ENCODE measurements around the gene SUPV3L1.

The SUPV3L1 gene

DNA sequence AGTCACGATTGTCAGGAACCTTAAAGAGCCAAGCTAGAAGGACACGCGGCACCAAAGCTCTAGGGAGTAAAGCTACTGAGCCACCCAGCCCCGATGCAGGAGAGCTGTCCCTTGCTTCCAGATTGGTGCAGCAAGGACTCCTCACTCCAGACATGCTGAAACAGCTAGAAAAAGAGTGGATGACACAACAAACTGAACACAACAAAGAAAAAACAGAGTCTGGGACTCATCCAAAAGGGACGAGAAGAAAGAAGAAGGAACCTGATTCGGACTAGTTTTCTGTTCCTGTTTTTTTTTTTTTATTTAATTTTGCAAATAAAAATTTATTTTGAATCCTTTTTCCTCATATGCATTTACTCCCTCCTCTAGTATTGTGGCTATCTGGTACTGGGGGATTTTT lies 28.7 kb downstream of the SUPV3L1 start:
- DNase-seq: no peak

DNA sequence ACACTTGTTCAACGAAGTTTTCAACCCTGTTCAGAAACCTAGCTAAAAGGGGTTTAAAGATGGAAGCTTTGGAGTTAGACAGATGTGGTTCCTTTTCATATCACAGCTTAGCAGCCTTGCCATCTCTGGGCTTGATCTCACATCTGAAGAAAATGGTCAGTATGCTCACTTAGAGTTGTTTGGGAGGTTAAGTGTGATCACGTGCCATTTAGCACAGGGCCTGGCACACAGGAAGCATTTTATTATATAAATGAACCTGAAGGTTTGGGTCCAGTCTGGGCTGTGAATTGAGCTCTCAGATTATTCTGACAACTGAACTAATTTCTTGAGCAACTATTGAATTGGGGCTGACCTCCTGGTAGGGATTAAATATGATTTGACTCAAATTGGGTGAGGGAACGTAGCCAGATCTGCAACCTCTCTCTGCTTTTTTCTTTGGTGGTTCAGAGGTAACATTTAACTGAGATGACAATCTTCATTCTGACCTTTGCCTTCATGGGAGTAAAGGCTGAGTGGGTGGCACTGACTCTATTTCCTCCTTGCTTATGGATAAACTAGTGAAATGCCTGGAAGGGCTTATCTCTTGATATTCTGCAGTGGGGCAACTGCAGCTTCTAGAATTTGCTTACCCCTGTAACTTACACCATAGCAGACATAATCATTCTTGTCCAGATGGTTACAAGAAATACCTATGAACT lies 29.9 kb downstream of the SUPV3L1 start:
- DNase-seq: no peak

DNA sequence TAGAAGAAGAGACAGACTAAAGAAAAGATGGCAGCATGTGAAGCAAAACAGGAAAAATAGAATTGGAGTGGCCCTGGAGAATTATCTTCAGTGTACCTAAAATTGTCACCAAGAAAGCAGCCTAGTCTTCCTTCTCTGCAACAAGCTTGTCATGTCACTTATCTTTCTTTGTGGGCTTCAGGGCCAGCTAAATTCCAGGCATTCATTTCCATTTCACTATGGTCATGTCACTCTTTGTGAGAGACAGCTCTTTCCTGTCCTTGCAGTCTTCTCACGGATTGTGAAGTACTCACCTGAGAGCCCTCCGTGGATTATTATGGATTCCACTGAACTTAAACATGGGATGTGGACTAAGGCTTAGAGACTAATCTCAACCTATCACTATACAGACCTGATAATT lies 31.1 kb downstream of the SUPV3L1 start:
- DNase-seq: no peak

DNA sequence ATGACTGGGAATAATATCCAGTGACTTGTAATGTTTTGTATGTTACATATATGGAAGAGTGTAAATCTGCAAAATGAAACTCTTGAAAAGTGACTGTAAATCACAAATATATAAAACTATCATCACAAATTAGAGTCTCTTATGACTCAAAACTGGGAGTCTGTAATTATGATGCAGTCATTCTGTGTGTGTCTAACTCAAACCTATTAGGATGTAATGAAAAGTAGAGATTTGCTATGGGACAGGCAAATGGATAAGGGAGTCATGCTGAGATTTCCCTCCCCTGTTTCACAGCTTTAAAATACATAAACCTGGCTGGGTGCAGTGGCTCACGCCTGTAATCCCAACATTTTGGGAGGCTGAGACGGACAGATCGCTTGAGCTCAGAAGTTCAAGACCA lies 31.5 kb downstream of the SUPV3L1 start:
- DNase-seq: no peak

DNA sequence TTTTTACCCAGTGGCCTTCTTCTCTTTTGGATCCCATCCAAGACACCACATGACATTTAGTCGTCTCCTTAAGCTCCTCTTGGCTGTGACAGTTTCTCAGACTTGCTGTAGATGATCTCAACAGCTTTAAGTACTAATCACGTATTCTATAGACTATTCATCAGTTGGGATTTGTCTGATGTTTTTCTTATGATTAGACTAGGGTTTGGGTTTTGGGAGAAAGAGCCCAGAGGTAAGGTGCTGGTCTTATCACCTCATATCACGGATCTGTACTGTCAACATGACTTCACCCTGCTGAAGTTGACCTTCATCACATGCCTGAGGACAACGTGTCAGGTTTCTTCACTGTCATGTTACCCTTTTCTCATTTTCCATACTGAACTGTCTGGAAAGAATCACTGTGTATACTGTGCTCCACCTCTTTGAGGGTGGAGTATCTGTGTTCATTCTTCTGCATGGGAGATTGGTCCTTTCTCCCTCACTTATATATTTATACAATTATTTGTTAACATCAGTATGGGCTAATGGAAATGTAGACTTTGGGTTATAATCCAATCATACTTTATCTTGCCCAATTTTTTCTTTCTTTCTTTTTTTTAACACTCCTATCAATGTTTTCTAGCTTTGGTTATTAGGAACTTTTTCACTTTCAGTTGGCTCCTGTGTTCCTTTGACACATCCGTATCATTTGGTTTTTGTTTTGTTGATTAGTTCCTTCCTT lies 33.7 kb downstream of the SUPV3L1 start:
- no peak for DNase-seq

DNA sequence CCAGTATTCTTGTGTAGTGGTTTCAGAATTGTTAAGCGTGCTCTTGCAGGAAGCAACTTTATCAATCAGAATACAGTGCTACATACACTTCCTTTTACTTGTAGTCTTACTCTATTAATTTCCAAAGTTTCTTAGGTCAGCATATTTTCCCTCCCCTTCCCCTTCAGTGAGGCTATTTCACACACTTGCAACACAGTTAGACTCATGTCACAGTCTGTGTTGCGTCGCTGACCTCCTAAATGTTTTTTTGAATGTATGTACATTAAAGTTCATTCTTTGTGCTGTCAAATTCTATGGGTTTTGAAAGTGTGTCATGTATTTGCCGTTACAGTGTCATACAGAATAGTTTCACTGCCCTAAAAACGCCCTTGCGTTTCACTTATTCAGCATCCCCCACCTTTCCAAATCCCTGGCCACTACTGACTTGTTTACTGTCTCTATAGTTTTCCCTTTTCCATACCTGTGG lies 34.7 kb downstream of the SUPV3L1 start:
- DNase-seq: no peak

DNA sequence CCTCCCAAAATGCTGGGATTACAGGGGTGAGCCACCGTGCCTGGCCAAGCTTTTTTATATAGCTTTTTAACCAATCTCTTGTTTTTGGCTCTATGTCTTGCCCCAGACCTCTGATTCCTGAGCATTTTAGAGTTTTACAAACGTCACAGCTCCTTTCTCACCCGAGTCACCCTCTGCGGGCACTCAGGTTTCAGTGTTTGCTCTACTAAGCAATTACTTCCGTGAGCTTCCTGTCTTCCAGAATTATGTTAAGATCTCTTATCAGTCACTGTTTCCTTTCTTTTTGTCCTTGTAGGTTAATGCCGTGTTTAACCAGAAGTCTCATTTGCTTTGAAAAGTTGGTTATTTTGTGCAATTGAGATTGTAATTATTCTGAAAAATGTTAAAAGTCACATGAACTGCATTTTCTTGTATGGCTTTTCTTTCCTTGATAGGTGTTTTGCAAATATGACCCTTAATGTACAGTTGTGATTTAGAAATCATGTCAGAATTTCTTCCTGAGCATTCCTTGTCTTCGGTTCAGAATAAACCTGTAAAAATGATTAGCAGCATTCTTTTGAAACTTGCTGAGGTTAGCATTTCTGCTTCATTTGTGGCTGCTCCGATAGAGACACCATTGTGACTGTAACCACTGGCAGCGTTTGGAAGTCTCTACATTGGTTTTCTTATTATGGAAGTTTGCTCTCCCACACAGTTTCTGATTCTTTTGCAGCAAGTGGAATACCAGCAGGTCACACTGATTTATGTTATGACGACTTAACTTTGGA lies 35.6 kb downstream of the SUPV3L1 start:
- DNase-seq: no peak

DNA sequence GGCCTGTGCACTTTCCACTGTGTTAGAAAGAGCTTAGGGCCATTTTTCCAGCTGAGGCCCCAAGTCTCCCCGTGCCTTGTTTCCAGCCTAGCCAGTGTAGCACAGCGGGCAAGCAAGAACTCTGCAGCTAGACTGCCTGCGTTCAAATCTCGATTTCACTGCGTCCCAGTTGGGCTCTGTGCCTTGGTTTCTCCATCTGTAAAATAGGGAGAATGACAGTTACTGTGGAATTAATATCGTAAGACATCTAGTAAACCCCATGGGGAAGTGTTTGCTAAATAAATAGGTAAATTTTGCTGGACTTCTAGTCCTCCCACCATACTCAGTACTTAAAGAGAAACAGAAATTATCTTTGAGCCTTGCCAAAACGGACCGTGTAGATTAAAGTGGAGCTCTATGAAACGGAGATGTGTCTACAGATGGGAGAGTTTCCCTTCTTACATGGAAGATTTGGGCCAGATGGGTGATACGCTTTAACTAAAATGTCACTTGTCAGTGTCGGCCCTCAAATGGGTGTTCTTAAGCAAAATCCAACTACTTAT lies 36.6 kb downstream of the SUPV3L1 start:
- DNase-seq: no peak

DNA sequence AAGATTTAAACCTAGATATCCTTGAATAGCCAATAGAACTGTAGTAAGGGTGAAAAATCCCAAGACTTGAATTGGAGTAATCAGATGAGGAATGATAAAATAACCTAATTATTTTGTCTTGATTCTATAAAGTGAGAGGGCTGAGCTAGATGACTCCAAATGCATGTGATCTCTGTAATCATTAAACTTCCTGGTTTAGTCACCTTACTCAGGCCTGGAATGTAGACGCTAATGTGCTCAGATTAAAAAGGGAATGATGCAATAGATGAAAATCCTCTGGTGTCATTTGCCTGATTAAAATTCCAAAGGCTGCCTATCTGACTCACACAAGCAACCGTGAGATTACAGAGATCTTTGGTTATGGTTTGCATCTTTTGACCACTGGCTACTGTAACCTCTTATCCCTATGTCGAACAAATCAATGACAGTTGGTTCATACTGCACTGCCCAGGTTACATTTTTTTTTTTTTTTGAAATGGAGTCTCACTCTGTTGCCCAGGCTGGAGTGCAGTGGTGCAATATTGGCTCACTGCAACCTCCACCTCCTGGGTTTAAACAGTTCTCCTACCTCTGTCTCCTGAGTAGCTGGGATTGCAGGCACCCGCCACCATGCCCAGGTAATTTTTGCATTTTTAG lies 37.2 kb downstream of the SUPV3L1 start:
- DNase-seq: no peak

DNA sequence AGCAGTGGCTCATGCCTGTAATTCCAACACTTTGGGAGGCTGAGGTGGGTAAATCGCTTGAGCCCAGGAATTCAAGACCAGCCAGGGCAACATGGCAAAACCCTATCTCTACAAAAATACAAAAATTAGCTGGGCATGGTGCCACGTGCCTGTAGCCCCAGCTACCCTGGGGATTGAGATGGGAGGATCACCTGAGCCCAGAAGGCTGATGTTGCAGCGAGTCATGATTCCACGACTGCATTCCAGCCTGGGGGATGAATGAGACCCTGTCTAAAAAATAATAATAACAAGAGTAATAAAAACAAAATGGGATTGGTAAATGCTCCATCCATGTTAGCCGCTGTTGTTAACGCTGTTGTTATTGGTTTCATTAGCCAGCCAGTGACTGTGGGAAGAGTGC lies 38.8 kb downstream of the SUPV3L1 start:
- no peak for DNase-seq

DNA sequence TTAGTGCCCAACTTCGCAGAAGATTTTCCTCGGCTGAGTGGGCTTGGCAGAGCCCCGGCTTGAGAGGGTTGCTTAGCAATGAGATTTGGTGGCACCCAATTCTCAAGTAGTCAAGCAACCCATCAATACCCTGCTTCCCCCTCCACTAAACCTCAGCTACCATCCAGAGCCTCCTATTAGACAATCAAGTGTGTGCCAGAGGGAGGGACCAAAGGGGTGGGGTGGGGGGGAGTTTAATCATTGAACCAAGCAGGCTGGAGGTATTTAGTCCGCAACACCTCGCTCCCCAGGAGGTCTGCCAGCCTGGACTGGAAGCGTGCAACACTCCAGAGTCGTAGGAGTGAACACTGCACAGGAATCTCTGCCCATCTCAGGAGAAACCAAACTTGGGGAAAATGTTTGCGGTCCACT lies 40.0 kb downstream of the SUPV3L1 start, which contains the start of gene HKDC1:
TSS of gene HKDC1 (plus strand) at position 292 of the 411 bp plus-strand sequence. CDS start at position 396, 104 bp downstream.
- no peak for DNase-seq

DNA sequence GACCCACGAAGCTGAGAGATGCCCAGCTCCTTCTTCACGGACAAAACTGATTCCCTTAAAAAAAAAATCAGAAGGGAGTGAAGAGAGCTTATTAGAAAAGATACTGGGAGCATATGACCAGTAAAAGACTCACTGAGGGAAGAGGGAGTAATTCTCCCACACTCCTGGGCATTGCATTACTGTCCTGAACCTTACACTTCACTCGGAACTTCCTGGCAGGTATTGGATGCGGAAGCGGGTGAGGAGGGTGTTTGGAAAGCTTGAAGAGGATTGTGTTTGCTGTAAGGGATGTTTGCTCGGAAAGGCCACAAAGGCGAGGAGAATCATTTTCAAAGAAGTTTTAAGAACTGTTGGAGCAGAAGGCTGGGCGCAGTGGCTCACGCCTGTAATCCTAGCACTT lies 40.5 kb downstream of the SUPV3L1 start:
- no peak for DNase-seq

DNA sequence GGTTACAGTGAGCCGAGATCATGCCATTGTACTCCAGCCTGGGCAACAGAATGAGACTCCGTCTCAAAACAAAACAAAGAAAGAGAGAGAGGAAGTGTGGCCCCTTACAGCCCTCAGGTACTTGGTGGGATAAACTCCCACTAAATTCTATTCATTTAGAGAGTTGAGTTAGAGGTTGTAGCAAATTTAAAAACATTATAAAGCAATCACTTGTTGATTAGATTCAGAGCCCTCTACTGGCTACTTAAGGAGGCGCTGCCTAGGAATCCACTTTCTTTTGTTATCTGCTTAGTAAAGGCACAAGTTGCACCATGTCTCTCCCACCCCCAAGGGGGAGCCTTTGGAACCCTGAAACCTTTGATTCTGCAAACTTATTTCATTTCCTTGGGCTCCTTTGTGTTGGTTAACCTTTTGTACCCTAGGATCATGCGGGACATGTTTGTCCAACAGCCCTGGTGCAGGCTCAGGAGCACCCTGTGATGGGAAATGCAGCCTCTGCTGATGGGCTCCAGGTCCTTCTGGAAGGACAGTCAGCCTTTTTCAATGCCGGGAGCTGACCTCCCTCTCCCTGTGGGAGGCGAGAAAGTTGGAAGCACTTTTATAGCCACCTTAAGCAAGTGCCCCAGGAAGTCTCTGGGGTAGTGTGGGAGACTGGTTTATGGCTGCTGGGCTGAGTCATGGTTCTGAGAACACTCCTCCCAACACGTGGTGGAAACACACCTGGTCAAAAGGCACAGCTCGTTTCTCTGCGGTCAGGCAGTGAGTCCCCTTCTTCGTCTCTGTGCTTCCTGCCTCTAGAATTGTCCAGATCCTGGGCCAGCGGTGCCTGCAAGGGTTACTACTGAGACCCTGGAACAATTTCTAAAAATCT lies 42.4 kb downstream of the SUPV3L1 start:
- DNase-seq: no peak

DNA sequence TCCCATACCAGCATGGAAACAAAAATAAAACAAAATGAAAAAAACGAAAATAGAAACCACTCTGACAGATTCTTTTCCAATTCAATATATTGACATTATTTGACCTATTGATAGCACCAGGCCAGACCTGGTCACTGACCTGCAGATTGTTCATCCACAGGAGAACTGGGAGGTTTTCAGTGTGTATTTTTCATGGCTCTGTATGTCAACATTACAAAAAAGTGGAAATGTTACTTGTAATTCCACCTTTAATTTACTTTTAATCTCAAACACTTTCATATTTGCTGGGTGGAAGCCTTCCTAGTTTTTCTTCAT lies 43.0 kb downstream of the SUPV3L1 start:
- no peak for DNase-seq

DNA sequence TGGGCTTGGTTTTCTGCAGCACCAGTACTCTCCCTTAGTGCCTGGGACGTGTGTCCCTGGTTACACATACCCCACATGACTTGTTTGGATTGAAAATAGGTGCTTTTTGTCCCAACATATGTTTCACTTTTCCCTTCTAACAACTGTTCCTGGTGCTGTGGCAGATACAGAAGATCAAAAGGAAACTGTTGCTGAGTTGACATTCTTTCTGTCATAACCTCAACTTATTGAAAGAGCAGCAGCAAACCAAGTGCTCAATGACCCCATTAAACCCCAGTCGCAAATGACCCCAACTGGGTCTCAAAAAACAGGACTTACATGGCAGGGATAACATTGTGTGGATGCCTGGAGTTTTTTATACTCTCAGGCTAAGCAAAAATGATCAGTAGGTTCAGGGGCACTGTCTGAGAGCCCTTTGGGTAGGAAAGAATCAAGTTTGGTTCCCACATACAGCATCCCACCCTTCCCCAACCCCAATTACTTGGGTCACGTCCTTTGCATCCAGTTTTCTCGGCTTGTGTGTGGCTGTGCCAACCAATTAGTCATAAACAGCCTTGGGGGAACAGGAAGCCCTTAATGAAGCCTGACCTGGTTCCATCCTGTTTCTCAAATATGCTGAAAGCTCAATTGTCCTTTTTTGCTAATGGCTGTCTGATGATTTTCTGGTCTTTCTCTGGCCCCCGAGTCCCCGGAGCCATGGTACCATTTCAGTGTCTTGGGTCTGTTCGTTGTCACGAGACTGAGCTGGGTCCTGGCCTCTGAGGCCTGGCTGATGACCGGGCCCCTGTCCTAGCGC lies 45.0 kb downstream of the SUPV3L1 start:
- no peak for DNase-seq

DNA sequence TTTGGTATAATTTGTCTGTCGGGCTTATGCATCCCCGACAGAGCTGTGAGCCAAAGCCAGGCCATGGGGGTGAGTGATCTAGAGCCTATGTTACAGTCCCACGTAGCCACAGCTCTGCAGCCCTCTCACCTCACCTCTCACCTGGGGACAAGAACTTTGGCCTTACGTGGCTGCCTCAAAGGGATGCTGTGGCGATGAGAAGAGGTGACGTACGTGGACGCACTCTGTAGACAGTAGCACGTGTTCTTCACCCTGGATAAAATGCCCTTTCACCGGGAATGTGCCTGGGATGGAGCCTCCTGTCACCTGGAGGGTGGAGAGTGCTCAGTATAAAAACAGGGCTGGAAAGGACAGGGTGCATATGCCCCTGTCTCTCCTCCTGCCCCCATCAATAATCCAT lies 45.6 kb downstream of the SUPV3L1 start:
- DNase-seq: no peak

DNA sequence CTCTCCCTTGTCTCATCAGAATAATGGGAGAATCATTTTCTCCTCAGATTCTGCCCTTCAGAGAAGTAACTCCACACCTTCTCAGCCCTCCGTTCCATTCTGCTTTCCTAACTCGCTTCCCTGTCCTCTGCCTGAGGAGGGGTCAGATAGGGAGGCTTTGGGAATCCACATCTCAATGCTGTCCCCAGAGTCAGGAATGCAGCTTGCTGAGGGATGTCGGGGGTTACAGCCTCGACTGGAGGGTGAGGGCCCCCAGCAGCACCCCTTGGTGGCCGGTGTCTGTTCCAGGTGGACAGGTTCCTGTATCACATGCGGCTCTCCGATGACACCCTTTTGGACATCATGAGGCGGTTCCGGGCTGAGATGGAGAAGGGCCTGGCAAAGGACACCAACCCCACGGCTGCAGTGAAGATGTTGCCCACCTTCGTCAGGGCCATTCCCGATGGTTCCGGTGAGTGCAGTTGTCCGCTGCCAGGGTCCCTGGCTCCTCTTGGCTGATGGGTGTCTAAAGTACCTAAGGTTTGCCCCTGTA lies 47.0 kb downstream of the SUPV3L1 start:
- no peak for DNase-seq

DNA sequence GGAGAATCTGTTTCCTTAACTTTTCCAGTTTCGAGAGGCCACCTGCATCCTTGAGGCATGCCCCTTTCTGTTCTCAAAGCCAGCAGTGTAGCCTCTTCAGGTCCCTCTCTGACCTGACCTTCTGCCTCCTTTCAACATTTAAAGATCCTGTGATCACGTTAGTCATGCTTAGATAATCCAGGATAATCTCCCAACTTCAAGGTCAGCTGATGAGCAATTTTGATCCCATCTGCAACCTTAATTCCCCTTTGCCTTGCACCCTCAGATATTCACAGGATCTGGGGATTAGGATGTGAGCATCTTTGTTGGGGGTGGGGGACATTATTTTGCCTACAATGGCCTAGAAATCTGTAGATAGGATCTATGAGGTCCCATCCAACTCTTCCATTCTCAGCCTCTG lies 48.1 kb downstream of the SUPV3L1 start:
- no peak for DNase-seq

DNA sequence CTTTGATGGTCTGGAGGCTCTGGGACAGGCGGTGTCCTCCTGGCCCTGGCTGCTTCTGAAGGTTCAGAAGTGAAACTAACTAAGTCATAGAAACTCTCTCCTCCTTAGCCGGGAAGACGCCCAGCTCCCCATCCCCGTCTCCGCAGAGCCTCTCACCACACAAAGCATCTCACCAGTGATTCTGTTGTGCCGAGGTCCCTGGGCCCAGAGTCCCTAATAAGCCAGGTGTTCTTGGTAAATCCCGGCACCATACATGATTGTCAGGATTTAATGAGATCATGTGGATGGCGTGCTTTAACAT lies 49.5 kb downstream of the SUPV3L1 start:
- DNase-seq: no peak

DNA sequence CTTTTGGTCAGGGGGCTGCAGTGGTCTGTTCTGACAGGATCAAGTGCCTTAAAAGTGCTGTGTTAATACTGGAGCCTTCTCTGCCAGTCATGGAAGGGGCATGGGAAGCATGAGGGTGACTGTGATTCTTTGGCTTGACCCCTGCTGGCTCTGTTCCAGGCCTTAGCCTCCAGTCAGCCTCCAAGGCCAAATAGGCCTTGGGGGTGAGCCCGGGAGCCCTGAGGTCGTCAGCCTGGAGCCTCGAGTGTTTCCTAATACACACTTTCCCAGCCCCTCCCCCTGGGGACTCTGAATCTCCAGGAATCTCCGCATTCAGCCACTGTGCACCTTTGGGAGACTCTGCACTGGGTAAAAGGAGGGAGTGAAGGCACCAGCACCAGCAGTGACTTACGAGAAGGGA lies 50.1 kb downstream of the SUPV3L1 start:
- DNase-seq: no peak

DNA sequence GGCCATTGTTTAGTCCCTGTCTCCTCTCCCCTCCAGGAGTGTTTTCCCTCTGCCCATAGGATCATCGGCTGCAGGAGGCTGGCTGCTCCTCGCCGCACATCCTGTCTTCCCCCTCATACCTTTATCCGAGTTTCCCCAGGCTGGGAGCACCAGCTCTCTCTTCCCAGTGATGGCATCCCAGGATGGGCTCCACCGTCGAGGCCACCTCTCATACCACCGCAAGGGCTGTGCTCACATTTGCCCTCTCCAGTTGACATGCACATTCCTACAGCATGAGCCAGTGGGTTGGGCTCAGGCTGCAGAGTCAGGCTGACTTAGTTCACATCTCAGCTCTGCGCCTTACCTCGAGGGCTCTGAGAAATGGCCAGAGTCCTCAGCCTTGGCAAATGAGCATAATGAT lies 52.2 kb downstream of the SUPV3L1 start:
- DNase-seq: no peak

All from NCI-H146 (cell line).